ENCODE measurements around the gene CRB2.

GRCh38 chr9:123324767-123325183 is 31.2 kb upstream of the CRB2 start:
- TF ChIP-seq CTCF (IDR thresholded peaks at IDR 0.05) (no peak), EZH2 (IDR thresholded peaks at IDR 0.05; ENCODE audit: borderline replicate concordance, insufficient read depth, low read depth, low read length, poor library complexity, severe bottlenecking) (no peak)
